ENCODE data around the gene RFX1. TPM values are rescaled to one million over a fixed set of nuclear protein-coding genes. Genes with fewer than 3 reads are reported as not detected.

RFX1 gene
- total and polyA plus RNA-seq, 9 of the 15 experiments (the other 6 are each of a cell fraction or from before 2014, with no cell fraction given), result 0.14 to 19.3 (median 1.2) TPM

- Histone ChIP-seq H3K79me2 (ENCODE audit: control insufficient read depth, insufficient read depth, low read length) (no peaks in the 10 kb centered on the region), H3K4me2 (ENCODE audit: insufficient read depth, low read length) (no peak overlapping the region), H3K9ac (ENCODE audit: insufficient read depth in 1 of 2, low read depth in 2 of 2, low read length in 2 of 2) (peak overlapping the region in 1 of 2 experiments; percentile 71; a peak in 2 of 4 replicates), H2AFZ (ENCODE audit: low read depth, low read length) (no peak overlapping the region), H4K20me1 (replicated peaks; ENCODE audit: control insufficient read depth, insufficient read depth, low read length) (no peaks in the 10 kb centered on the region), H3K9me1 (ENCODE audit: control insufficient read depth, insufficient read depth, low read length) (no peaks in the 10 kb centered on the region), H3K36me3 (ENCODE audit: control insufficient read depth, insufficient read depth, low read length) (peaks cover 44% of the 10 kb centered on the region; the same call in 1 of the 3 replicates), H3K9me3 (replicated peaks; ENCODE audit: control insufficient read depth, insufficient read depth, low read depth, low read length) (no peaks in the 10 kb centered on the region), H3K27ac (ENCODE audit: extremely low read depth, low read depth, low read length) (no peak overlapping the region), H3K4me1 (replicated peaks in 1 of 2; ENCODE audit: control insufficient read depth in 2 of 2, insufficient read depth in 2 of 2, low read length in 2 of 2) (peaks cover 0 to 58% of the 10 kb centered on the region in 2 experiments; a peak in 2 of 5 replicates), H3K4me3 (no peak overlapping the region), H3K27me3 (ENCODE audit: control insufficient read depth in 2 of 2, insufficient read depth in 2 of 2, low read length in 2 of 2) (no peaks in the 10 kb centered on the region)
- intact Hi-C loops (cut with micrococcal nuclease) (no loop called here), in situ Hi-C loops (cut with MboI) (no loop called here)
- BruUV-seq (replicated peaks), result no TSS peak
- no peak for ATAC-seq
- WGBS (ENCODE audit: insufficient coverage, low coverage, missing lambda C conversion rate), result 83% methylated on average over 10 of the region's 12 CpGs
- ChIA-PET CTCF (ENCODE audit: low intra/inter-chr PET ratio) (no interaction called here), POLR2A (interaction anchor here (1.3 kb wide), 1 partner anchor 12 kb away, joined by 3 read pairs; no protein-coding TSS in a partner anchor)
- no peak for DNase-seq (ENCODE audit: extremely low read depth in 1 of 4, low spot score in 3 of 4)
- no peak for FAIRE-seq
- TF ChIP-seq NFIX (CRISPR knock-in tag; IDR thresholded peaks at IDR 0.05; ENCODE audit: low read depth) (no peak), WHSC1 (IDR thresholded peaks at IDR 0.05; ENCODE audit: low read length) (no peak), CREM (IDR thresholded peaks at IDR 0.05; ENCODE audit: low read depth) (no peak), ZNF609 (CRISPR knock-in tag; IDR thresholded peaks at IDR 0.05; ENCODE audit: borderline replicate concordance) (no peak), ZNF197 (CRISPR knock-in tag; IDR thresholded peaks at IDR 0.05; ENCODE audit: low read depth) (no peak), POLR2B (IDR thresholded peaks at IDR 0.05; ENCODE audit: low read depth, partially characterized antibody) (no peak), DACH1 (IDR thresholded peaks at IDR 0.05; ENCODE audit: partially characterized antibody) (no peak), ZFP91 (CRISPR knock-in tag; IDR thresholded peaks at IDR 0.05) (no peak), CBX3 (IDR thresholded peaks at IDR 0.05; ENCODE audit: borderline replicate concordance in 1 of 2, low read length in 2 of 2) (no peak), ZBTB43 (CRISPR knock-in tag; IDR thresholded peaks at IDR 0.05) (no peak), ZNF280B (CRISPR knock-in tag; IDR thresholded peaks at IDR 0.05) (no peak), NR2C1 (IDR thresholded peaks at IDR 0.05) (no peak), NR2C1 (tag; IDR thresholded peaks at IDR 0.05) (no peak), ZFP36 (IDR thresholded peaks at IDR 0.05; ENCODE audit: low read depth, low read length, partially characterized antibody) (no peak)
Observed at GRCh38 chr19:13979686-13980085, 26.4 kb downstream of the RFX1 start.
